Adrenal gland (tissue), 12 donors: ENCODE data around the gene STK32A. TPM values are rescaled to one million over a fixed set of nuclear protein-coding genes. Genes with fewer than 3 reads are reported as not detected.

Source experiments
- DNase-seq, 7 donors: peaks; one replicate each; pipeline ENCODE4 v3.0.0-alpha.2; 2019 to 2020
- H3K27ac ChIP-seq, 5 donors: fragments of 200-600 bp; sonication (generic) in 4 of 5; 1 replicate in 3 of 5; 2 replicates in 2 of 5; pipeline versions ENCODE4 v1.5.1 to v1.8.0; 2016 to 2020; ENCODE audit warnings: mild to moderate bottlenecking in 1 of 5
- H3K27me3 ChIP-seq: fragments of 200-600 bp; 2 replicates; pipeline ENCODE4 v1.8.0; 2021
- H3K36me3 ChIP-seq, 2 donors: fragments of 200-600 bp; replicated peaks in 1 of 2; 1 replicate in 1 of 2; 2 replicates in 1 of 2; pipeline versions ENCODE4 v1.5.1 to v1.8.0; 2018 to 2022
- H3K4me1 ChIP-seq, 2 donors: fragments of 200-600 bp; replicated peaks in 1 of 2; 1 replicate in 1 of 2; 2 replicates in 1 of 2; pipeline versions ENCODE4 v1.5.1 to v1.8.0; 2018 to 2021
- H3K4me3 ChIP-seq, 4 donors: fragments of 200-600 bp; sonication (generic) in 3 of 4; one replicate each; pipeline ENCODE4 v1.5.1; 2016 to 2018
- H3K9me3 ChIP-seq, 3 donors: fragments of 200-600 bp; sonication (generic) in 1 of 3; replicated peaks in 1 of 3; 1 replicate in 2 of 3; 2 replicates in 1 of 3; pipeline versions ENCODE4 v1.5.1 to v1.8.0; 2016 to 2021
- CTCF ChIP-seq, 6 experiments: fragments of 450-650 bp in 4 of 6; fragments of 200-600 bp in 2 of 6; sonication (generic) in 1 of 6; IDR thresholded peaks; 1 replicate in 5 of 6; 2 replicates in 1 of 6; pipeline versions ENCODE4 v1.5.1 to v1.8.0; 2016 to 2021; ENCODE audit warnings: antibody characterized with exemption in 6 of 6, mild to moderate bottlenecking in 2 of 6, moderate library complexity in 1 of 6
- POLR2A ChIP-seq, 2 donors: fragments of 450-650 bp; IDR thresholded peaks; one replicate each; pipeline ENCODE4 v1.6.1; 2017; ENCODE audit warnings: antibody characterized with exemption in 2 of 2, mild to moderate bottlenecking in 2 of 2, moderate library complexity in 1 of 2
- WGBS, 4 donors: extraction: QIAGEN DNeasy Blood & Tissue Kit in 2 of 4; methylation state at CpG; one replicate each; pipeline versions ENCODE4 v1.1.5 to v1.1.7; 2013 to 2017; 5-methylcytosine and 5-hydroxymethylcytosine counted together
- intact Hi-C, 2 donors: fragments of 100-400 bp; cut with DNase I; formaldehyde crosslinking; loops; one replicate each; pipeline versions ENCODE4 v1.14.1 to v1.15.0; 2022 to 2023
- polyA plus RNA-seq, 3 donors: library from polyadenylated mRNA; stranded (reverse); fragments of 200-250 nt in 2 of 3; fragments of 350-450 nt in 1 of 3; fragmentation: Illumina TruSeq in 1 of 3; extraction: RNeasy Lipid Tissue Mini Kit (QIAGEN cat#74804) in 1 of 3; gene quantifications; one replicate each; pipeline ENCODE4 v1.2.3, GENCODE V29; 2013 to 2014
- total RNA-seq, 9 donors: library from RNA; depleted of rRNA in 4 of 9; stranded (reverse); fragments of >200 nt in 4 of 9; fragments of 120-200 nt in 1 of 9; fragmentation: NEBNext Ultra II Directional in 1 of 9; extraction: Animal tissue kit (Norgen Biotek cat#: 25700) in 1 of 9; gene quantifications; one replicate each; pipeline versions ENCODE4 v1.1.0 to v1.2.4, GENCODE V29; 2013 to 2023
- donor health status: healthy with polysubstance abuse.
- donor health status: Bipolar disorder and iron deficiency.
- donor health status: DM: yes; HTN: yes; CAD: no.
- donor health status: DM: no; HTN: no; CAD: no.
- donor health status: DM: no; HTN: no; CAD: no.
- donor health status: DM: yes; HTN: yes; CAD: no.

Gene STK32A
- total and polyA plus RNA-seq, 12 donors: 1.8 to 46.0 (median 18.0) TPM

DNA sequence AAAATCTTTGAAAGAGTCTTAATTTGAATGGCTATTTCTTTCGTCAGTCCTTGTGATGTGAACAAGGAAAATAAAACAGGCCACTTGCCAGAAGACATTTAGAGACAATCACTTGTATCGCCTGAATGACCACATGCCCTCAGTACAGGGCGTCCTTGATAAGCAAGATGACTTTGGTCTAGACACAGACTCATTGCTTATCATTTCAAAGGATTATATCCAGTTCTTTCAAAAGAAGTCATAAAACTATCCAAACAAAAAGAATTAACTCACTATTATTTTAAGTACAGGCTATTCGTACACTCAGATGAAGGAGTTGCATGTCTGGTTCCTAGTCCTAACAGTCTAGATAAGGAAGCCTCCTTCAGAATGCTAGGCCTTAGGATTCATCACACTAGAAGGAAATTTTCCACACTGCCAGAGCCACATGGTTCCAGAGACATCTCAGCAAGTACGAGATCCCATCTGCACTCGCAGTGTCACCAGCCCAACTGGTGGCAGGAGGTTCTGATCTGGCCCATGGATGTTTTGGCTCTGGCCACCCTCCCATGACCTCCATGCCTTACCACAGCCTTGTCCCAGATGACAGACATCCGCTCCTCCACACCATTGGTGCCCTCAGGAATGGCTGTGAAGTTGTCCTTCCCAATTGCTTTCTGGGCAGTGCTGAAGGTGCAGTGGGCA lies 165.4 kb downstream of the STK32A start:
- Histone ChIP-seq H3K27ac (peak overlapping the region in 3 of 5 donors; percentile 29 to 50 (median 42)), H3K27me3 (no peaks in the 10 kb centered on the region), H3K36me3 (no peaks in the 10 kb centered on the region), H3K4me3 (no peak overlapping the region), H3K9me3 (no peaks in the 10 kb centered on the region), H3K4me1 (peaks cover 26 to 29% of the 10 kb centered on the region in 2 donors)
- intact Hi-C loops: no loop called here
- WGBS, 4 donors: 66 to 72% (median 68%) methylated on average over 6 to 7 of the region's 7 CpGs
- peak in 1 of 7 donors; percentile 38 for DNase-seq
- TF ChIP-seq CTCF (IDR thresholded peaks at IDR 0.05): no peak
- TF ChIP-seq POLR2A (IDR thresholded peaks at IDR 0.05): no peak

DNA sequence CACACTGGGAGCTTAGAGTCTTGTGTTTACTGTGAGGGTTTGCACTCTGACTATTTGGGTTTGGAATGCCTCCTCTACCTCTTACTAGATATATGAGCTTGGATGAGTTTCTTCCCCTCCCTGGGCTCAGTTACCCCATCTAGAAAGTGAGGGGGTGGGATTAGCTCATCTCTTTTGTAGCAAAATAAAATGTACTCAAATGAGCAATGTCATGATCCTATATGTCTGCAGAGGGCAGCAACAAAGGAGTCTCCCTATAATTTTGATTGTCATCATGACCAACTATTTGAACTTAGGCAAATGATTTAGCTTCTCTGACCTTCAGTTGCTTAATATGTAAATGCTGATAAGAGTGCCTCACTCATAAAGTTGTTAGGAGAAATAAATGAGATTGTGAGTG lies 166.1 kb downstream of the STK32A start:
- Histone ChIP-seq H3K27me3 (no peaks in the 10 kb centered on the region), H3K36me3 (no peaks in the 10 kb centered on the region), H3K9me3 (no peaks in the 10 kb centered on the region), H3K27ac (peak overlapping the region in 3 of 5 donors; percentile 29 to 50 (median 42)), H3K4me1 (peaks cover 26 to 29% of the 10 kb centered on the region in 2 donors), H3K4me3 (no peak overlapping the region)
- intact Hi-C loops: no loop called here
- DNase-seq: no peak
- no peak for TF ChIP-seq POLR2A (IDR thresholded peaks at IDR 0.05)
- no peak for TF ChIP-seq CTCF (IDR thresholded peaks at IDR 0.05)

DNA sequence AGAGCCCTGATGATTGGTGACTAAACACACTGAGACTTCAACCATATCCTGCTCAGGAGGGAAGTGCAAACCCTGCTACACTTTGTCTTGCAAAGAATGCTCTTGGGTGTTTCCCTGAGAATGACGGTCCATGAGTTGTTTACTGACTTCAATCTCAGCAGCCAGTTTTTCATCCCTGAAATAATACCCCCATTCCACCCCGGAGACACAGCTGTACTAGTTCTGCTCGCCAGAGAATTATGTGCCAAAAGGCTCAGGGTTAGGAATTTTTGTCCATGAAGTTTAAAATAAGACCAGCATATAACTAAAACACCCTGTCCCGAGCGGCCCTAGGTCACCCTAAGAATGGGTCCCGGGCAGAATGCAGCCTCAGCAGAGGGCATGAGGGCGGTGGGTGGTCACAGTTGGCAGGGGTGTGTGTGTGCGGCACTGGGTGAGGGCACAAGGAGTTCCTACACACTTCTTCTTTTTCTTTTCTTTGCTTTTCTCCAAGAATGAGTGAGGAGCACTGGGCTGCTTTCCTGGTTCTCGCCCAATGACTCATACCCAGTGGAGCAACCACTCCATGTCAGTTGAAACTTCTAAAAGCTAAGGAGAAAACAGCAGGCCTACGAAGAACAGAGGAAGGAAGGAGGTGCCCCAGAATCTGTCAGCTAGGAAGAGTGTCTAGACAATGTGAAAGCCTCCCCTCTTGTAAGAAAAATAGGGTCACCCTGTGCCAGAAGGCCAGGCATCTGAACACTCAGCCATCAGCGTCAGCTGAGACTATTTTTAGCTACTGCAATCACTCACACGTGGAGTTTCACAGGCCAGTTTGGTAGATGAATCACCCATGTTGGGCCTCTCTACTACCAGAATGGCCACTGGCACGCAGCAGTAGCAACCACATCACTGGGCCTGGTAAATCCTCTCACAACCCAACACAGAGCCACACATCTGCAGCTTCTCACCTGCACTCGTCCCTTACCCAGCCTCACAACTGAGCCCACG lies 169.1 kb downstream of the STK32A start:
- Histone ChIP-seq H3K36me3 (no peaks in the 10 kb centered on the region), H3K9me3 (no peaks in the 10 kb centered on the region), H3K27me3 (no peaks in the 10 kb centered on the region), H3K27ac (peak overlapping the region; percentile 56 to 86 (median 67)), H3K4me1 (peaks cover 26 to 29% of the 10 kb centered on the region in 2 donors), H3K4me3 (no peak overlapping the region)
- intact Hi-C loops: no loop called here
- TF ChIP-seq POLR2A (IDR thresholded peaks at IDR 0.05): no peak
- TF ChIP-seq CTCF (IDR thresholded peaks at IDR 0.05): no peak
- 52 to 66% (median 59%) methylated on average over 15 of the region's 15 CpGs for WGBS, 4 donors
- DNase-seq: peak; percentile 64 to 86 (median 84)

DNA sequence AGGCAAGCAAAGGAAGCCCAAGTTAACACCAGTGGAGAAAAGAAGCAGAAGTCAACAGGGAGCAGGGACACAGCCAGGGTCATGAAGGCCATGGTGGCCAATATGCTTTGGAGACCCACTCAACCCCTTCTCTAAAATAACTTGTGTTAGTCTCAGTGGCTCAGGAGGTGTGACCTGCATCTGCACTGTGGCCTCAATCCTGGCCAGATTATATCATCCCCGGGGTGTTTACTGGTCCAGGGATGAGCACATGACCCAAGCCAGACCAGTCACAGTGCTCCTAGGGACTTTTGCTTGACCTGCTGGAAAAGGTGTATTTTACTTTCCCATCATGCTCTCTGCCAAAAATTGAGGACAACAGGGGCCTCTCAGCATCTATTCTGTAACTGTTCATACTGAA lies 169.9 kb downstream of the STK32A start:
- Histone ChIP-seq H3K36me3 (no peaks in the 10 kb centered on the region), H3K27ac (peak overlapping the region in 4 of 5 donors; percentile 62 to 86 (median 76)), H3K4me3 (no peak overlapping the region), H3K4me1 (peaks cover 26 to 29% of the 10 kb centered on the region in 2 donors), H3K27me3 (no peaks in the 10 kb centered on the region), H3K9me3 (no peaks in the 10 kb centered on the region)
- intact Hi-C loops: no loop called here
- 91 to 100% (median 97%) methylated on average over 1 of the region's 1 CpG for WGBS, 4 donors
- no peak for DNase-seq
- TF ChIP-seq POLR2A (IDR thresholded peaks at IDR 0.05): no peak
- TF ChIP-seq CTCF (IDR thresholded peaks at IDR 0.05): no peak
